Cardiac muscle cell (in vitro differentiated cells and primary cell): Measurements from ENCODE around the gene PPP1R3G. TPM values are rescaled to one million over a fixed set of nuclear protein-coding genes. Genes with fewer than 3 reads are reported as not detected.
A peak's percentile ranks its signal among the peaks of the same experiment; 100 is the strongest.

Experiments
- DNase-seq, 2 donors: peaks; one replicate each; pipeline versions ENCODE4 v3.0.0 to v3.0.0-alpha.2; 2010 to 2017; ENCODE audit warnings: low read depth in 1 of 2, low spot score in 1 of 2
- H3K27ac ChIP-seq: fragments of 200-600 bp; sonication (generic); 2 replicates; pipeline ENCODE4 v1.5.1; 2016
- H3K27me3 ChIP-seq: fragments of 200-600 bp; sonication (generic); 2 replicates; pipeline ENCODE4 v1.6.0; 2016; ENCODE audit warnings: control low read depth
- H3K36me3 ChIP-seq: fragments of 200-600 bp; sonication (generic); 2 replicates; pipeline ENCODE4 v1.5.1; 2016; ENCODE audit warnings: control low read depth
- H3K4me1 ChIP-seq: fragments of 200-600 bp; sonication (generic); 2 replicates; pipeline ENCODE4 v1.8.1; 2017; ENCODE audit warnings: low read depth, mild to moderate bottlenecking, mixed run types
- H3K4me3 ChIP-seq: fragments of 200-600 bp; sonication (generic); 2 replicates; pipeline ENCODE4 v1.5.1; 2016; ENCODE audit warnings: mild to moderate bottlenecking
- H3K9me3 ChIP-seq: fragments of 200-600 bp; sonication (generic); 2 replicates; pipeline ENCODE4 v1.5.1; 2017; ENCODE audit warnings: low read depth, mild to moderate bottlenecking, control low read depth
- CTCF ChIP-seq: IDR thresholded peaks from 2 replicates; pipeline ENCODE4 v1.5.1; 2012; ENCODE audit warnings: low read depth, mild to moderate bottlenecking, low read length
- polyA plus RNA-seq: library from polyadenylated mRNA; unstranded; fragments of >200 nt; fragmentation: Nextera tagmentation; extraction: Ambion mirVana; gene quantifications from 2 replicates; pipeline ENCODE4 v1.2.1, GENCODE V29; 2016
- total RNA-seq: library from RNA; depleted of rRNA; stranded (reverse); fragments of >200 nt; gene quantifications from 2 replicates; pipeline ENCODE4 v1.2.3, GENCODE V29; 2016

Gene PPP1R3G
- total and polyA plus RNA-seq, 2 experiments from 2014 or later: 2.6 to 7.6 TPM

GRCh38 chr6:5045416-5045815 lies 39.7 kb upstream of the PPP1R3G start:
- TF ChIP-seq CTCF: no peak
- DNase-seq: no peak
- H3K36me3 ChIP-seq: no peaks in the 10 kb centered on the region
- H3K27me3 ChIP-seq: no peaks in the 10 kb centered on the region
- H3K4me1 ChIP-seq: no peaks in the 10 kb centered on the region
- no peak overlapping the region for H3K4me3 ChIP-seq
- no peaks in the 10 kb centered on the region for H3K9me3 ChIP-seq
- no peak overlapping the region for H3K27ac ChIP-seq

GRCh38 chr6:5046430-5046829 lies 38.7 kb upstream of the PPP1R3G start:
- no peak for TF ChIP-seq CTCF
- no peak overlapping the region for H3K4me3 ChIP-seq
- H3K9me3 ChIP-seq: no peaks in the 10 kb centered on the region
- H3K36me3 ChIP-seq: no peaks in the 10 kb centered on the region
- no peak overlapping the region for H3K27ac ChIP-seq
- no peak for DNase-seq
- no peaks in the 10 kb centered on the region for H3K4me1 ChIP-seq
- H3K27me3 ChIP-seq: no peaks in the 10 kb centered on the region

GRCh38 chr6:5050009-5050408 lies 35.1 kb upstream of the PPP1R3G start:
- H3K4me1 ChIP-seq: no peaks in the 10 kb centered on the region
- no peak for TF ChIP-seq CTCF
- H3K27ac ChIP-seq: no peak overlapping the region
- H3K4me3 ChIP-seq: no peak overlapping the region
- no peaks in the 10 kb centered on the region for H3K9me3 ChIP-seq
- no peaks in the 10 kb centered on the region for H3K36me3 ChIP-seq
- DNase-seq: no peak
- no peaks in the 10 kb centered on the region for H3K27me3 ChIP-seq

GRCh38 chr6:5051394-5051793 lies 33.7 kb upstream of the PPP1R3G start:
- Histone ChIP-seq H3K4me3 (no peak overlapping the region), H3K27ac (no peak overlapping the region), H3K36me3 (no peaks in the 10 kb centered on the region), H3K27me3 (no peaks in the 10 kb centered on the region), H3K9me3 (no peaks in the 10 kb centered on the region), H3K4me1 (no peaks in the 10 kb centered on the region)
- TF ChIP-seq CTCF: no peak
- no peak for DNase-seq

- Histone ChIP-seq H3K4me1 (no peaks in the 10 kb centered on the region), H3K27me3 (no peaks in the 10 kb centered on the region), H3K4me3 (no peak overlapping the region), H3K27ac (no peak overlapping the region), H3K36me3 (no peaks in the 10 kb centered on the region), H3K9me3 (no peaks in the 10 kb centered on the region)
- no peak for TF ChIP-seq CTCF
- DNase-seq: peak in 1 of 2 donors; percentile 54
Observed at GRCh38 chr6:5053038-5053437, 32.1 kb upstream of the PPP1R3G start.

GRCh38 chr6:5053864-5054244 lies 31.3 kb upstream of the PPP1R3G start:
- H3K9me3 ChIP-seq: no peaks in the 10 kb centered on the region
- no peak overlapping the region for H3K4me3 ChIP-seq
- no peaks in the 10 kb centered on the region for H3K4me1 ChIP-seq
- H3K36me3 ChIP-seq: no peaks in the 10 kb centered on the region
- no peaks in the 10 kb centered on the region for H3K27me3 ChIP-seq
- no peak for TF ChIP-seq CTCF
- no peak overlapping the region for H3K27ac ChIP-seq
- DNase-seq: no peak
